ENCODE results near the gene RGS14.
A peak's percentile ranks its signal among the peaks of the same experiment; 100 is the strongest.

Gene RGS14

GRCh38 chr5:177384134-177384533, 26.4 kb downstream of the RGS14 start, which contains the start of gene SLC34A1:
TSS of gene SLC34A1 (plus strand) at chr5:177384434. CDS start at chr5:177385742, 1,308 bp downstream.
- DNase-seq = no peak

DNA sequence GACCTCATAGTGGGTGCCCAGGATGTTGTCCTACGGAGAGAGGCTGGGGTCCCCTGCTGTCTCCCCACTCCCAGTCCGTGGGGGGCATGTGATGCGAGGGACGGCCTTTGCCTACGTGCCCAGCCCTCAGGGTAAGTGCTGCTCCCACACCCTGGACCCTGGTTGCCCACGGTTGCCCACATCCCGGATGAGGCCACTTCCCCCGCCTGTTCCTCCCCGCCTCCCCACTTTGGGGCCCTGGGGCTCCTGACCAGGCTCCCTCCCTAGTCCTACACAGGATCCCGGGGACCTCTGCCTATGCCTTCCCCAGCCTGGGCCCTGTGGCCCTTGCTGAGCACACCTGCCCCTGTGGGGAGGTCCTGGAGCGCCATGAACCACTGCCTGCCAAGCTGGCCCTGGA, 28.0 kb downstream of the RGS14 start:
- DNase-seq = no peak

GRCh38 chr5:177386542-177386941, 28.8 kb downstream of the RGS14 start:
- no peak for DNase-seq

- DNase-seq = no peak
Observed at GRCh38 chr5:177387405-177387804, 29.7 kb downstream of the RGS14 start.

GRCh38 chr5:177388521-177389052, 30.9 kb downstream of the RGS14 start:
- DNase-seq = no peak

DNA sequence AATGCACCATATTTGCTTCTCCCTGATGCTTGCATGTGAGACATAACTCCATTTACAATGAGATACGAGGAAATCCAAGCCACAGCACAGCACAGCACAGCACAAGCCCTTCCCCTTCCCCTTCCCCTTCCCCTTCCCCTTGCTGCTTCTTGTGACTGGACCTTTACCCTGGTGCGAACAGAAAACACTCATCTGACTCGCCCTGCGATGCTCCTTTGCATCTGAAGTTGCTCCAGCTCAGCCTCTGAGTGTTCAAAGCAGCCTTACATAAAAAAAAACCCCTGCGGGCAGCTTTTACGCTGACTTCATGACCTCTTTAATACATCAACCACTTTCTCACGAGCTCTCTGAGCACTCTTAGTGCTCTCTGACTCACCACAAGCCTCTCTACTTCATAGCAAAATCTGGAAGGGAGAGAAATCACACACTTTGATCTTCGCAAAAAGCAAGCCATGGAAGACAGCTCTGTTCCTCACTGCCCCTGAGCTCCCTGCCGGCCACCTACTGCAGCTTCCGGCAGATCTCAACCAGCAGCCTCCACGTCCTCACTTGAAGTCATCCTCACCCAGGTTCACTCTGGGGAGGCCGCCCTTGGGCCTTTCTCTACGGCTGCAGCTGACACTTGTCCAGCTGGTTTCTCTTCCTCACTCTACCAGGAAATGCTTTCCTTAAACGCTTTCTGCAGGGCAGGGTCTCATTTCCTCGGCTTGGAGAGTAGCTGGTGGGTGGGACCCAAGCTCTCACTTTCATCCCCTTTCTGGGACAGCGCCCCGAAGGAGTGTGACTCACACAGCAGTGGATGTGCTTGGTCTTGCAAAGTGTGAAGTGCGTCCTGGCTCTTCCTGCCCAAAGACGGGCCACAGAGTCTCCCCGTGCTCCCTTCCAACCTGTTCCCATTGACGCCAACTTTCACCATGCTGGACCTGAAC, 31.8 kb downstream of the RGS14 start:
- peak; percentile 89 for DNase-seq

GRCh38 chr5:177390363-177391300, 32.9 kb downstream of the RGS14 start:
- DNase-seq = peak; percentile 73

- no peak for DNase-seq
Observed at GRCh38 chr5:177392765-177393164, 35.0 kb downstream of the RGS14 start.

DNA sequence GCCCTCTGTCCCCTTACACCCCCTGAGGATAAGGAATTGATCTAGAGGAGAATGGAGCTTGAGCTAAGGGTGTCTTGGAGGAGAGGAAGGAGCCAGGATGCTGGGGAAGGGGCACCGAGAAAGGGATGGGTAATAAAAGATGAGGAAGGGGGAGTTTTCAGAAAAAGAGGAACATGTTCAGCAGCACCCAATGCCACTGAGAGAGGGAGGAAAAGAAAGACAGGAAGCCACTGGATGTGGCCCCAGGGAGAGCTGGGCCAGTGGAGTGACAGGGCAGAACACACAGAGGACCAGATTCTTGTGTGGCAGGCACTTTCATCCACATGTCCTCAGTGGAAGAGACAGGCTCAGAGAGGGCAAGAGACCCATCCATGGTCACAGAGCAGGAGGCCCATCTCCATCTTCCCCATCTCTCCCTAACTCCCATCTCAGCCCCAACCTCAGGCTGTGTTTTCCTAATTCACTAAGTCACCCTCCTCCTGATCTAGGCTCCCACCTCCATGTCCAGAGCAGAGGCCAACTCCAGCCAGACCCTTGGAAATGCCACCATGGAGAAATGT, 35.6 kb downstream of the RGS14 start:
- DNase-seq = no peak

- DNase-seq = no peak
Observed at GRCh38 chr5:177393990-177394389, 36.3 kb downstream of the RGS14 start.

DNA sequence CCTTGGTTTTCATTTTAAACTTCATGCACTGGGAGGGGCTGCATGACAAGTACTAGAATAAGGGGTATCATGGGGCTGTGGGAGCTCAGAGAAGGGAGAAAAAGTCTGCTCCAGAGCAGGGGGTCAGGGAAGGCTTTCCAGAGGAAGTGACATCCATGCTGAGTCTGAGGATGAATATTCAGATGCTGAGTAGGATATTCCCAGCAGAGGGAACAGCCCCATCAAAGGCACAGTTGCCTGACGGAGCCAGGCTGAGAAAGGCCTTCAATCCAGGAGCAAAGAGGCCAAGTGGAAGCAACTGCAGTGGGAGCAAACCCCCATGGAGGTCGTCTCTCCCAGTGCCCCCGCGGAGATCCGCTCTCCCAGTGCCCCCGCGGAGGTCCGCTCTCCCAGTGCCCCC, 38.4 kb downstream of the RGS14 start:
- no peak for DNase-seq

- DNase-seq = no peak
Observed at GRCh38 chr5:177396807-177397206, 39.1 kb downstream of the RGS14 start.

DNA sequence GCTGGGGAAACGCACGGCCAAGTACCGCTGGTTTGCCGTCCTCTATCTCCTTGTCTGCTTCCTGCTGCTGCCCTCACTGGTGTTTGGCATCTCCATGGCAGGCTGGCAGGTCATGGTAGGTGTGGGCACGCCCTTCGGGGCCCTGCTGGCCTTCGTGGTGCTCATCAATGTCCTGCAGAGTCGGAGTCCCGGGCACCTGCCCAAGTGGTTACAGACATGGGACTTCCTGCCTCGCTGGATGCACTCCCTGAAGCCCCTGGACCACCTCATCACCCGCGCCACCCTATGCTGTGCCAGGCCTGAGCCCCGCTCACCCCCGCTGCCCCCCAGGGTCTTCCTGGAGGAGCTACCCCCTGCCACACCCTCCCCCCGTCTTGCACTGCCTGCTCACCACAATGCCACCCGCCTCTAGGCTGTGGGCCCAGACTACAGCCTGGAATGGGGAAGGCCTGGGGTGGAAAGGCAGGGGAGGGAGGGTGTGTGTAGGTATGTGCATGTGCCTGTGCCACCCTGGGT, 40.2 kb downstream of the RGS14 start:
- no peak for DNase-seq

- no peak for DNase-seq
Observed at GRCh38 chr5:177399997-177400868, 42.5 kb downstream of the RGS14 start, which contains the start of gene PFN3. TSS of gene PFN3 (minus strand) at chr5:177400661. CDS start at chr5:177400576, 85 bp downstream.

GRCh38 chr5:177402271-177403043, 44.7 kb downstream of the RGS14 start:
- DNase-seq = peak; percentile 38

DNA sequence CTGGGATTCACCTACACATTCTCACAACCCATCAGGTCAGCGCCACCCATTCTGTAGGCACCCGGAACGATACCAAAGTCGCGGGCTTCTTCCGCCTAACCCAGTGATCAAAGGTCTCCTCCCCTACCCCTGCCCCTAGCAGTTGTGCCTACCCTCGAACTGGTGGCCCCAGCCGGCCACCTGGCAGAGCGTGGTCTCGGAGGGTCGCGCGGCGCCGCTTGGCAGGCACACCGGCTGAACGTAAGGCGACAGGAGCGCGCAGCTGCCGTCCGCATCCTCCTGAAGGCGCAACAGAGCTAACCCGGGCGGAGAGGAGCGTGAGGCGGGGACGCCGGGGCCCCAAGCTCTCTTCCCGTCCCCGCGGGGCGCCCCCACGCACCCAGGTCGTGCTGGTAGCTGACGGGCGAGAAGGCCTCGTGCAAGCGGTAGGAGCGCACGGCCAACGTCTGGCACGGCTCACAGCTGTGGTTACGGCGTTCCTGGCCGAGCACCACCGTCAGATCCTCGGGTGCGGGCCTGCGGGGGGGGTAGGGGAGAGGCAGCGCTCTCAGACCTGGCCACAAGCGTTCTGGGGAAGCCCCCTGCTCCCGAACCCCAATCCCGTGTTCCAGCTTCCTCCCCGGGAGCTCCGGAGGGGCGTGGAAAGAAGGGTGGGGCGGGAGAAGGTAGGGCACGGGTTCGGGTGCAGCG, 45.5 kb downstream of the RGS14 start:
- DNase-seq = no peak

DNA sequence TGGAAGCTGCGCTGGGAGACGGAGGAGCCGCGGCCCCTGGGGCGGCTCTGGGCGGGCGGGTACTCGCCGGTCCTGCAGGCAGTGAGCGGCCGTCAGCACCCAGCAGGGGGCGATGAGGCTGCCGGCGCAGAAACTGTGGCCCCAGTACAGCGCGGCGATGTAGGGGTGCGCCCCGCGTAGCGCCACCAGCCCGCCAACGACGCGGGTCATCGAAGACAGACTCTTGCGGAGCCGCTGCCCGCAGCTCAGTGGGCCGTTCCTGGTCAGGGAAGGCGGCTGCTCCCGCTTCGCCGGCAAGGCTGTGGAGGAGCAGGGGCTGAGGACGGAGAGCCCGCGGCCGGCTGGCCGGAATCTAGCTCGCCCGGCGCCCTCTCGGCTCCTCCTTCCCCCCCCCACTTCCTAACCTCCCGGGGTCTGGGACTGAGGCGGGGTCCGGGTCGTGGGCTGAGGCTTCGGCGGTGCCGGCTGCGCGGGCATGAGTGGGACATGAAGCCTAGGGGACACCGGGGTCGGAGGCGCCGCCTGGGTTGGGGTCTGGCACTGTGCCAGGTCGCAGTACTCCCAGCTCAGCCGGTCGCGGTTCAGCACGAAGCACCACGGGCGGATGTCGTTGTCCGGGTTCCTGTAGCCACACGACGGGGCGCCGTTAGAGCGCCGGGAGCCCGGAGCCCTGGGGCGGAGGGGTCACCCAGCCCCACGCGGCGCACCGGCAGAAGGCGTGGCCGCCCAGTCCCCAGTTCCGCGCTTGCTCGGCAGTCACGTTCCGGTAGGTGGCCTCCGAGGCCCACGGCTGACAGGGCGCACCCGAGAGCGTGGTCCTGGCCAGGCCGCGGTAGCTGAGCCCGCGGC, 46.3 kb downstream of the RGS14 start:
- DNase-seq = peak; percentile 75

DNA sequence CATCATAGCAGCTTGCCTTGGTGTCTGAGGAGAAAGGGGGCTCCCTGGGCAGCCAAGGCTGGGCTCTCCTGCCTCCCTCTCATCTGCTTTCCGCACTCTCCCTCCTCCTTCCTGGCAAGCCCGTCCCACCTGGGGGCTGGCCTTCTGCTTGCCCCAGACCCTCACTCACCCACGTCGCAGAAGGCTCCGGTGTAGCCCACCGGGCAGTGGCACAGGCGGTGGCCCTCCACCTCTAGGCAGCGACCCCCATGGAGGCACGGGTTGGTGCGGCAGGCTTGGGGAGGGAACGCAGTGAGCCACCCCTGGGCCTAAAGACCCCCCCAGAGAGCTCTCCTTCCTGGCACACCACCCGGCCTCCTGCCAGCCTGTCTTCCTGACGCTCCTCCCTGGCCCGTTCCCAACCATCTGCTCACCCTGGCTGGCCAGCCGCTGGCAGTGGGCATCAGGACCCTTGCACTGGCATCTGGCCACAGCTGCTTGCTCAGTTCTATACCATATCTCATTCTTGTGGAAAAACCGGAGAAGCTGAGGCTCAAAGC, 47.0 kb downstream of the RGS14 start:
- no peak for DNase-seq

- no peak for DNase-seq
Observed at GRCh38 chr5:177405312-177405711, 47.6 kb downstream of the RGS14 start.

Data from HCEC 1CT (cell line).